PC-9 (cell line): ENCODE results near the gene TLN1.

ENCODE experiments used
- EZH2 ChIP-seq: fragments of 200-600 bp; sonication (generic); IDR thresholded peaks from 2 replicates; pipeline ENCODE4 v1.8.0; 2017; ENCODE audit warnings: antibody characterized with exemption, low read depth
- TF ChIP-seq, protein P1 (sequence below): fragments of 200-600 bp; sonication (generic); conservative IDR thresholded peaks from 2 replicates; pipeline ENCODE4 v1.6.1; 2017; ENCODE audit warnings: mixed run types, antibody characterized with exemption, mild to moderate bottlenecking, moderate library complexity

DNA sequence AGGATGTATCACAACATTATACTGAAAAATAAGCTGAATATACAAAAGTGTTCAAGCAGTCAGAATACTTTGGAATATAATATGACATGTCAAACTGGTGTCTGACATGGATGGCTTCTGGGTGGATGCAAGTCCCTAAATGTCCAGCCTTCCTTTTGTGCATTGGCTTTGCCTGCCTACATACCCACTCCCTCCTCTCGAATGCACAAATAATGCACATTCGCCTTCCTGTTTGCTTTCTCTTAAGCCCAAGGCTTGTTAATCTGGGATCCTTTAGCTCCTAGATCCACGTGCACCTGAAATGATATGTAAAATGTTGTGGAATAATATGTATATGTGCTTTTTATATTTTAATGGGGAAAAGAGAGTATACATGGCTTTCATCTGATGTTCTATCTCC lies 46.5 kb upstream of the TLN1 start:
- TF ChIP-seq, protein P1, sequence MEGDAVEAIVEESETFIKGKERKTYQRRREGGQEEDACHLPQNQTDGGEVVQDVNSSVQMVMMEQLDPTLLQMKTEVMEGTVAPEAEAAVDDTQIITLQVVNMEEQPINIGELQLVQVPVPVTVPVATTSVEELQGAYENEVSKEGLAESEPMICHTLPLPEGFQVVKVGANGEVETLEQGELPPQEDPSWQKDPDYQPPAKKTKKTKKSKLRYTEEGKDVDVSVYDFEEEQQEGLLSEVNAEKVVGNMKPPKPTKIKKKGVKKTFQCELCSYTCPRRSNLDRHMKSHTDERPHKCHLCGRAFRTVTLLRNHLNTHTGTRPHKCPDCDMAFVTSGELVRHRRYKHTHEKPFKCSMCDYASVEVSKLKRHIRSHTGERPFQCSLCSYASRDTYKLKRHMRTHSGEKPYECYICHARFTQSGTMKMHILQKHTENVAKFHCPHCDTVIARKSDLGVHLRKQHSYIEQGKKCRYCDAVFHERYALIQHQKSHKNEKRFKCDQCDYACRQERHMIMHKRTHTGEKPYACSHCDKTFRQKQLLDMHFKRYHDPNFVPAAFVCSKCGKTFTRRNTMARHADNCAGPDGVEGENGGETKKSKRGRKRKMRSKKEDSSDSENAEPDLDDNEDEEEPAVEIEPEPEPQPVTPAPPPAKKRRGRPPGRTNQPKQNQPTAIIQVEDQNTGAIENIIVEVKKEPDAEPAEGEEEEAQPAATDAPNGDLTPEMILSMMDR = no peak
- TF ChIP-seq EZH2 = no peak
